Neutrophil (primary cell): ENCODE data around the gene SULT2B1.

Experiments used
- H3K27ac ChIP-seq: fragments of 200-600 bp; sonication (generic); 2 replicates; pipeline ENCODE4 v1.5.1; 2016; ENCODE audit warnings: mild to moderate bottlenecking, moderate library complexity
- H3K27me3 ChIP-seq: fragments of 200-600 bp; sonication (generic); 2 replicates; pipeline ENCODE4 v1.6.0; 2016; ENCODE audit warnings: mild to moderate bottlenecking
- H3K36me3 ChIP-seq: fragments of 200-600 bp; sonication (generic); 2 replicates; pipeline ENCODE4 v1.5.1; 2017
- H3K4me1 ChIP-seq, 2 experiments: fragments of 200-600 bp in 1 of 2; sonication (generic) in 1 of 2; 1 replicate in 1 of 2; 2 replicates in 1 of 2; pipeline versions ENCODE4 v1.5.1 to v1.6.1; 2013 to 2016; ENCODE audit warnings: low read depth in 1 of 2, low read length in 1 of 2, mild to moderate bottlenecking in 1 of 2, moderate library complexity in 1 of 2; ENCODE audit not compliant: control insufficient read depth in 1 of 2, insufficient read depth in 1 of 2
- H3K4me3 ChIP-seq, 2 experiments: fragments of 200-600 bp in 1 of 2; sonication (generic) in 1 of 2; 1 replicate in 1 of 2; 2 replicates in 1 of 2; pipeline ENCODE4 v1.5.1; 2013 to 2016; ENCODE audit warnings: low read depth in 1 of 2, low read length in 1 of 2, mild to moderate bottlenecking in 1 of 2, moderate library complexity in 1 of 2
- H3K9me3 ChIP-seq: fragments of 200-600 bp; sonication (generic); 2 replicates; pipeline ENCODE4 v1.5.1; 2016
- CTCF ChIP-seq: fragments of 200-600 bp; sonication (generic); IDR thresholded peaks from 2 replicates; pipeline ENCODE4 v1.5.1; 2016; ENCODE audit warnings: antibody characterized with exemption

Gene SULT2B1

GRCh38 chr19:48639483-48640375 is 87.8 kb downstream of the SULT2B1 start:
- Histone ChIP-seq H3K9me3 (no peaks in the 10 kb centered on the region), H3K4me3 (no peak overlapping the region), H3K27me3 (peaks cover 7% of the 10 kb centered on the region), H3K4me1 (peaks cover 40 to 43% of the 10 kb centered on the region in 2 experiments), H3K27ac (no peak overlapping the region), H3K36me3 (no peaks in the 10 kb centered on the region)
- TF ChIP-seq CTCF, result no peak

GRCh38 chr19:48641850-48642249 is 89.9 kb downstream of the SULT2B1 start:
- peaks cover 38 to 43% of the 10 kb centered on the region in 2 experiments for H3K4me1 ChIP-seq
- peaks cover 28% of the 10 kb centered on the region for H3K27me3 ChIP-seq
- H3K4me3 ChIP-seq, result no peak overlapping the region
- no peaks in the 10 kb centered on the region for H3K36me3 ChIP-seq
- no peak for TF ChIP-seq CTCF
- H3K9me3 ChIP-seq, result no peaks in the 10 kb centered on the region
- H3K27ac ChIP-seq, result no peak overlapping the region

GRCh38 chr19:48642862-48643261 is 90.9 kb downstream of the SULT2B1 start:
- no peak for TF ChIP-seq CTCF
- Histone ChIP-seq H3K4me3 (no peak overlapping the region), H3K36me3 (no peaks in the 10 kb centered on the region), H3K27ac (no peak overlapping the region), H3K9me3 (no peaks in the 10 kb centered on the region), H3K4me1 (peaks cover 30 to 35% of the 10 kb centered on the region in 2 experiments), H3K27me3 (peaks cover 38% of the 10 kb centered on the region)

GRCh38 chr19:48644355-48644754 is 92.4 kb downstream of the SULT2B1 start:
- no peak overlapping the region for H3K4me3 ChIP-seq

More at GRCh38 chr19:48644355-48644754, 92.4 kb downstream of the SULT2B1 start:
- no peaks in the 10 kb centered on the region for H3K36me3 ChIP-seq
- no peaks in the 10 kb centered on the region for H3K9me3 ChIP-seq
- no peak overlapping the region for H3K27ac ChIP-seq
- H3K4me1 ChIP-seq, result peaks cover 17 to 21% of the 10 kb centered on the region in 2 experiments
- H3K27me3 ChIP-seq, result peaks cover 45% of the 10 kb centered on the region
- TF ChIP-seq CTCF, result no peak
